ENCODE results near the gene XCL1. TPM values are rescaled to one million over a fixed set of nuclear protein-coding genes. Genes with fewer than 3 reads are reported as not detected.

The XCL1 gene
- total and polyA plus RNA-seq, 10 of the 15 experiments (the other 5 are each of a cell fraction or from before 2014, with no cell fraction given), result 0.68 to 1,222 (median 12.2) TPM

GRCh38 chr1:168589167-168589566 lies 12.8 kb downstream of the XCL1 start:
- Histone ChIP-seq H3K4me3 (no peak overlapping the region), H3K79me2 (ENCODE audit: control insufficient read depth, insufficient read depth, low read length) (no peaks in the 10 kb centered on the region), H3K27ac (ENCODE audit: control insufficient read depth, insufficient read depth) (no peak overlapping the region), H3K36me3 (ENCODE audit: control insufficient read depth in 2 of 2, insufficient read depth in 2 of 2, low read length in 1 of 2) (no peaks in the 10 kb centered on the region), H3K9ac (ENCODE audit: control insufficient read depth, insufficient read depth, low read length) (no peak overlapping the region), H3K4me1 (ENCODE audit: control insufficient read depth, insufficient read depth, low read length) (no peaks in the 10 kb centered on the region), H2AFZ (ENCODE audit: control insufficient read depth, low read depth, low read length) (no peak overlapping the region), H4K20me1 (ENCODE audit: control insufficient read depth, insufficient read depth) (no peaks in the 10 kb centered on the region), H3K4me2 (ENCODE audit: control insufficient read depth, insufficient read depth) (no peak overlapping the region), H3K9me3 (replicated peaks; ENCODE audit: control insufficient read depth, insufficient read depth, low read length) (no peaks in the 10 kb centered on the region), H3K27me3 (replicated peaks in 1 of 2; ENCODE audit: control insufficient read depth in 2 of 2, insufficient read depth in 2 of 2, low read length in 1 of 2) (peaks cover 0 to 2% of the 10 kb centered on the region in 2 experiments; a peak in 1 of 4 replicates)
- ATAC-seq, result no peak
- BruUV-seq (replicated peaks), result no TSS peak
- TF ChIP-seq CREM (IDR thresholded peaks at IDR 0.05; ENCODE audit: low read depth) (no peak), FOXM1 (IDR thresholded peaks at IDR 0.05; ENCODE audit: low read depth, low read length) (no peak), ATF7 (IDR thresholded peaks at IDR 0.05; ENCODE audit: low read depth) (peak; percentile 58; the same call in 1 of the 2 replicates), SKIL (IDR thresholded peaks at IDR 0.05; ENCODE audit: low read depth, poor library complexity, severe bottlenecking) (no peak)
- CTCF ChIA-PET, result interaction anchor here (1.1 to 1.3 kb wide), 2 partner anchors 11 to 149 kb away, joined by 3 read pairs; no protein-coding TSS in a partner anchor
- no peak for FAIRE-seq
- no peak for DNase-seq (ENCODE audit: low read depth, low spot score)
- in situ Hi-C loops (cut with MboI) (no loop called here), intact Hi-C loops (cut with micrococcal nuclease; ENCODE audit: unreplicated experiment) (no loop called here)
- RAD21 ChIA-PET (ENCODE audit: unreplicated experiment), result no interaction called here
- WGBS (ENCODE audit: insufficient coverage, insufficient replicate concordance, low lambda C conversion rate, missing lambda C conversion rate), result 0% methylated on average over 2 of the region's 2 CpGs
- POLR2A ChIA-PET, result no interaction called here
- SMC1A ChIA-PET (ENCODE audit: uncharacterized antibody, unreplicated experiment), result interaction anchor here (1.3 kb wide), 1 partner anchor 14 kb away, joined by 3 read pairs; no protein-coding TSS in a partner anchor

DNA sequence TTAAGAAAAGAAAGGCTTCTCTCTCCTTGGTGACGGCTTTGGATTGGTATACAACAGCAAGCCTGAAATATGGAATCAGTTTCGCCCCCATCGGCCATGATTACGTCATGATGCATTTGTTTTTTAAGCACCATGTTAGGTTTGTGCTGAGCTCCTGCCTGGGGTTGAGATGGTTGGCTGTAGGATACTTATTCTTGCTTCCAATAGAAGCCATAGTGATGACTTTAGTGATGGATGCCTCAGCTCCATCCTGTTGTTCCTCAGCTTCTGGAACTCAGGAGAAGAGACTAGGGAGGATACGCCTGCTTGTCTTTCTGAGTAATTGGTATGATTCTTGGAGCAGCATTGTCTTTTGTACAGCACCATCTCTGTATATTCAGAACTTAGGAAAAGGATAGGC lies 14.7 kb downstream of the XCL1 start:
- in situ Hi-C loops (cut with MboI), result no loop called here
- no peak overlapping the region for H3K9ac ChIP-seq (ENCODE audit: control insufficient read depth, insufficient read depth, low read length)
- TF ChIP-seq SMARCA5 (IDR thresholded peaks at IDR 0.05), result no peak
- no peak for TF ChIP-seq ZNF24 (IDR thresholded peaks at IDR 0.05)
- TF ChIP-seq KAT2A (conservative IDR thresholded peaks at IDR 0.05; ENCODE audit: control insufficient read depth, low read depth, low read length), result no peak
- TF ChIP-seq SMC3 (IDR thresholded peaks at IDR 0.05; ENCODE audit: borderline replicate concordance, low read length), result no peak
- TF ChIP-seq BCL3 (IDR thresholded peaks at IDR 0.05; ENCODE audit: borderline replicate concordance, insufficient read depth, low read depth, low read length, poor library complexity, severe bottlenecking), result no peak
- TF ChIP-seq SRF (IDR thresholded peaks at IDR 0.05; ENCODE audit: low read depth in 2 of 2, low read length in 2 of 2), result no peak
- no peak for TF ChIP-seq HDGF (IDR thresholded peaks at IDR 0.05)

More for the DNA sequence above, 14.7 kb downstream of the XCL1 start:
- POLR2A ChIA-PET, result interaction anchor here (1.7 kb wide), 1 partner anchor 9 kb away, joined by 4 read pairs; no protein-coding TSS in a partner anchor
- ATAC-seq, result no peak
- Histone ChIP-seq H3K27me3 (replicated peaks in 1 of 2; ENCODE audit: control insufficient read depth in 2 of 2, insufficient read depth in 2 of 2, low read length in 1 of 2) (no peaks in the 10 kb centered on the region), H3K27ac (ENCODE audit: control insufficient read depth, insufficient read depth) (no peak overlapping the region), H3K4me2 (ENCODE audit: control insufficient read depth, insufficient read depth) (no peak overlapping the region), H4K20me1 (ENCODE audit: control insufficient read depth, insufficient read depth) (no peaks in the 10 kb centered on the region), H3K4me1 (ENCODE audit: control insufficient read depth, insufficient read depth, low read length) (no peaks in the 10 kb centered on the region), H2AFZ (ENCODE audit: control insufficient read depth, low read depth, low read length) (no peak overlapping the region), H3K9me3 (replicated peaks; ENCODE audit: control insufficient read depth, insufficient read depth, low read length) (no peaks in the 10 kb centered on the region), H3K79me2 (ENCODE audit: control insufficient read depth, insufficient read depth, low read length) (no peaks in the 10 kb centered on the region), H3K4me3 (no peak overlapping the region), H3K36me3 (ENCODE audit: control insufficient read depth in 2 of 2, insufficient read depth in 2 of 2, low read length in 1 of 2) (no peaks in the 10 kb centered on the region)
- SMC1A ChIA-PET (ENCODE audit: uncharacterized antibody, unreplicated experiment), result interaction anchor here (0.7 to 1.7 kb wide), 7 partner anchors 9 to 250 kb away, joined by 3 to 5 read pairs (median 3); no protein-coding TSS in a partner anchor
- FAIRE-seq, result no peak
- CTCF ChIA-PET, result interaction anchor here (0.6 to 4.5 kb wide), 5 partner anchors 11 to 249 kb away, joined by 3 to 25 read pairs (median 3); no protein-coding TSS in a partner anchor
- intact Hi-C loops (cut with micrococcal nuclease; ENCODE audit: unreplicated experiment), result no loop called here
- RAD21 ChIA-PET (ENCODE audit: unreplicated experiment), result interaction anchor here (0.9 to 1.7 kb wide), 3 partner anchors 12 to 757 kb away, joined by 3 to 5 read pairs (median 4); no protein-coding TSS in a partner anchor
- BruUV-seq (replicated peaks), result no TSS peak
- DNase-seq (ENCODE audit: low read depth, low spot score), result no peak
- 45% methylated on average over 5 of the region's 5 CpGs for WGBS (ENCODE audit: insufficient coverage, insufficient replicate concordance, low lambda C conversion rate, missing lambda C conversion rate)
